ENCODE data around the gene RPA3.
"Not testable (repeated sequence)": the region's sequence is repeated elsewhere in the genome, so short reads cannot be mapped to it uniquely, and the experiment has no call there.

RPA3 gene

DNA sequence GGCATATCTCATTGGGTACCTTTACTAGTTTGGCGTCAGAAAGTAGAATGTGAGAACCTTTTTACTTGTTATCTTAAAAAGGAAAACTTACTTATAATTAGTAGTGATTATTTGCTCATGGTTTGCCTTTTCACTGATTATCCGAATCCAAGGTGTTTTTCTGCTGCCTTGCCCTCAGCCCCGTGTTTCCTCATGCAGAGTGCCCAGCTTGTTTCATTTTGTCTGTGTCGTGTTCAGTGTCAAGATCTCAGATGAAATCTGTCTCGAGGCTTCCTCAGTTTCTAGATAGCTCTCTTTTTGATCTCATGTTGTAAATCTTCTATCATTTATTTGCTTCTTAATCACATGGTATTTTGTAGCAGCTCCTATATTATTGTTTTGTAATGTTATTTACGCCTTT, 30.1 kb downstream of the RPA3 start:
- no peak for DNase-seq

DNA sequence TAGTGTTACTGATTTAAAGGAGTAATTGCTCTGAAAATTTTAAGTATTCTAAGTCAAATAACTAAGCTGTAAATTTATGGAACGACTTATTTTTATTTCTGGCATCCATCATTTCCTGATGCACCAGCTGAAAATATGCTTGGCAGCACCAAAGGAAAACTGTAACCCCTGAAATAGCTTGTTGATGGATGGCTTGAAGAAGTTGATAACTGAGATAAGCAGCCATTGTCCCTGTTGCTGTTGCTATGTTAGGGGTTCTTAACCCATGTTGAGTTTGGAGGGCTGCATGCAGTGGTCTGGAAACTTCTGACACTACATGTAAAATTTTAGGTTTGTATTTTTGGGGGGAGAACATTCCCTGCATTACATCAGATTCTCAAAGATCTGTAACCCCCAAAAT, 30.6 kb downstream of the RPA3 start:
- no peak for DNase-seq

DNA sequence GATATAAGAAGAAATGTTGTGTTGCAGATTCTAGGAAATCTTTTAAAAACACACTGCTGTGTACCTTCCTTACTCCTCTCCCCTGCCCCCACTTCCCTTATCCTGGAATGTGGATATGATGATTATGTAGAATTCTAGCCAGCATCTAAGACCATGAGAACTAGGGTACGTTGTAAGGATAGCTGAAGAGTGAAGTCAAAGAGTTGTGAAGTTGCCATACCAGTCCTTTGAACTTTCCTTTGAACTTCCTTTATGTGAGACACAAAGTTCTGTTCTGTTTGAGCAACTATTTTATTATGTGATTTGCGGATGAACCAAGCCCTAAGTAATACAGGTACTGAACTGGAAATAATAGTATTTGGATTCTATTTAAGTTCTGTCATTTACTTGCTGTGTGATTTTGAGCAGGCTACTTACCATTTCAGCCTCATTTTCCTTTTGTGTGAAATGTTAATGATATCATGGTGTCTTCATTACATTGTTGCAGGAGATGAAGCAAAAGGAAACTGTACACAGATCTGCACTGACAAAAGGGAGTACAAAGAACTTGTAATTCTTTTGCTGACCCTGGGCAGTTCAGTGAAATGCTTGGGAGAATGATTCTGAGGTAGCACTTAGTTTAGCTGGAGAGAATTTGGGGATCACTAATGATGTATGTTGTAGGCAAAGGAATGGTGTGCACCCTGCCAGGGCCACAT, 31.4 kb downstream of the RPA3 start:
- DNase-seq, result no peak

DNA sequence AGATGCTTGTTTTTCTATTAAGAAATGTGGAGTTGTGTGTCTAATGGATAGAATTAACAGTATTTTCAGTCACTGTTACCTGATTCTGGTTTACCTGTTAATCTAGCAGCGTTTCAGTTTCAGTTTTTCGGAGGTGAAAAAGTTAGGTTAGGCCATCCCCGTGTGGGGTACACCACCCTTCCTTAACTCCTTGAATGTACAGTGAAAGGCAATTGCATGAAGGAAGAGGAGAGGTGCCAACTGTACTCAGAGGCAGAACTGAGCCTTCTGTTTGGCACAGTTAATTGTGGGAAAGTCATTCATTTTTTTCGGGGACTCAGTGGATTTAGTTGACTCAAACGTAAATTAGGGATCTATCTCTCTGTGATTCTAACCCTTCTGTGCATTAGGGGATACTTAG, 35.5 kb downstream of the RPA3 start:
- no peak for DNase-seq

DNA sequence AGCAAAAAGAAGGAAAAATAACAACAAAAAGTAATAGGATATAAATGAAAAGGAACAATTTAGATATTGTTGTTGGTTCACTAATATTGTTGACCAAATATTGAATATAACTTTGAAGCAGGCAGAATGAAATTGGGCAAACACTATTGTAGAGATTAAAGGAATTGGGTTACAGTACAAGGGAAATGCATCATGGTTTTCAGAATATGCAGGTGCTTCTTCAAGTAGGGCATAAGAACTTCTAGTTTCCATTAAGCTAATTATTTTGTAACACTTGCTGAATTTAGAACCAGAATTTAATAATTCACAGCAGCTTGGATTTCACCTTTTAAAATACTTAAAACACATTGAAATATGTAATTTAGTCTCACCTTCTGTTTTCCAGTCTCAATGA, 36.5 kb downstream of the RPA3 start:
- DNase-seq, result no peak

DNA sequence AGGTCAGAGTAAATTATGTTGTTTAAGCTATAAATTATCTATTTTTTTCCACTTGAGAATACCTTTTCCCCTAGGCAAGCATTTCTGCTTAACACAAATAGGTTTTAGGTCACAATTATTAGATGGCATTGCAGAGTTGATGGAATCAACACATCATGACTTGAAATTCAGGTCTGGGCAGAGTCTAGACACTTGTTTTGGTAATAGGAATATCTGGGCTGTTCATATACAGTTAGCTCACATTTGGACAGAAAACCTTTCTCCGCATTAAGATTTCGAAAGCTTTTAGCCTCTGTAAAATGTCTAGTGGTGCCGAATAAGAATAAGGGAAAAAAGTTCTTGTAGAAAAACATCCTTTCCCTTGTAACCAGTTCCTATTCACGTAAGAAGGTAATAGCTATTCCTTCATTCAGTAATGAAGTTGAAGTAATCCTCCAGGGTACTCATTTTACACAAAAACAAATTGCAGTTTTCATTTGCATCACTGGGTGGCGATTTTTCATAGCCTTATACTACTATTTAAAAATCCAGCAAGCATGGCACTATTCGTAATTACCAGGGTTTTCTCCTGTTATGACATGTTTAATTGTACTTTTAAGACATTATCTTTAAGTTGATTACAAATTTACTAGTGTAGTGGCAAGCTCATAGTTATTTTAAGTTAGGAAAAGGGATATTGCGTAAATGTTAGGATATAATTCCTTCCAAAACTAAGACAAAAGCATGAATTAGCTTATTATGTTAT, 37.0 kb downstream of the RPA3 start:
- DNase-seq, result peak; percentile 69

DNA sequence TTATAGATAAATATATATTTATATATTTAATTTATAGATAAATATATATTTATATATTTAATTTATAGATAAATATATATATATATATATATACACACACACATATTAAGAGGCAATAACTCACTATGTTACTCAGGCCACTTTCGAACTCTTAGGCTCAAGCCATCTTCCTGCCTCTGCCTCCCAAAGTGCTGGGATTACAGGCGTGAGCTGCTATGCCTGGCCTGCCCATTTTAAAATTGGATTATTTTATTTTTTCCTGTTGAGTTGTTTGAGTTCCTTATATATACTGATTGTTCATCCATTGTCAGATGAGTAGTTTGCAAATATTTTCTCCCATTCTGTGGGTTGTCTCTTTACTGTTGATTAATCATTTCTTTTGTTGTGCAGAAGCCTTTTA, 38.8 kb downstream of the RPA3 start:
- not testable (repeated sequence) for DNase-seq

DNA sequence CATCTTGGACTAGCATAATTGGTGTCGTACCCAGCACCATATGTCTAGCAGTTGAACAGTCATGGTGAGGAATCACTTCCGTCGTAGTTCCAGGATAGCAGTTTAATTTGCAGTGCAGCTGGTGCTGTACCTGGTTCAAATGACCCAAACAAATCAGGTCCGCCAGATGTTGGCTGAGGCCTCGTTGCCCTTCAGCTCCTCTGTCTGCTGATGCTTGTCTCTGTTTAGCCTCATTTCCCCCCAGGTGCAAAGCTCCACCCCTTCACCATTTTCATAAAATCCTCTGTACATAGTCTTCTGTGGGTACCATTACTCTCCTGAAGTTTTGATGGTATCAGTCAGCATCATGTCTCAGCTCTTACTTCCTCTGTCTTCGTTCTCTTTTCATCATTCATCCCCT, 42.7 kb downstream of the RPA3 start:
- DNase-seq, result no peak

DNA sequence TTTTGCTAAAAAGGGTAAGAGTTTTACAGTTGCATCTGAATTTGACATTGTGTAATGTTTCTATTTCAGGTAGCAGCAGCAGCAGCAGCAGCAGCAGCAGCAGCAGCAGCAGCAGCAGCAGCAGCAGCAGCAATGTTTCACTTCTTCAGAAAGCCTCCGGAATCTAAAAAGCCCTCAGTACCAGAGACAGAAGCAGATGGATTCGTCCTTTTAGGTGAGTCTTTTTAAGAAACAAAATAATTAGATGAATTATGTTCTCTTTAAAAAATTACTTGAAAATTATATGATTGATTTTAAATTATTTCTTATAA, 45.2 kb downstream of the RPA3 start:
- no peak for DNase-seq

DNA sequence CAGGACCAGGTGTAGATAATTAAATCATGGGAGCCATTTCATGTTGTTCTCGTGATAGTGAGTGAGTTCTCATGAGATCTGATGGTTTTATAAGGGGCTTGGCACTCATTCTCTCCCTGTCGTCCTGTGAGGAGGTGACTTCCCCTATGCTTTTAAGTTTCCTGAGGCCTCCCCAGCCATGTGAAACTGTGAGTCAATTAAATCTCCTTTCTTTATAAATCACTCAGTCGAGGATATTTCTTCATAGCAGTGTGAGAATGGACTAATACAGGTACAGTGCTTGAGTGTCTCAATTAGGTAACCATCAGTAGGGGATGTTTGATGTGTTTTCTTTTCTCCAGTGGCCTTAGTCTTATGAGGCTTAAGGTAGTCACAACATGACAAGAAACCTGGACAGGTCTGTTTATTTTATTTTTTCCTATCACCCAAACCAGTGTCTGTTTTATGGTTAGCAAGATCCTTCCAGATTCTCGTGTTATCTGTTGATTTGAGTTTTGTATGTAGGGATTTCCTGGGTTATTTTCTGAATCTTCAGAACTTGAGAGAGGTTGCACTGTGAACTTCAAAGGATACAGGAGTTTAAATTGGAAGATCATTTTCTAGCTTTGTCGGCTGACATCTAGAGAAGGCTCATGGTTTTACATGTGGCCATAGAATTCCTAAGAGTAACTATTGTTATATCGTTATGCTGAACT, 45.7 kb downstream of the RPA3 start:
- DNase-seq, result no peak

DNA sequence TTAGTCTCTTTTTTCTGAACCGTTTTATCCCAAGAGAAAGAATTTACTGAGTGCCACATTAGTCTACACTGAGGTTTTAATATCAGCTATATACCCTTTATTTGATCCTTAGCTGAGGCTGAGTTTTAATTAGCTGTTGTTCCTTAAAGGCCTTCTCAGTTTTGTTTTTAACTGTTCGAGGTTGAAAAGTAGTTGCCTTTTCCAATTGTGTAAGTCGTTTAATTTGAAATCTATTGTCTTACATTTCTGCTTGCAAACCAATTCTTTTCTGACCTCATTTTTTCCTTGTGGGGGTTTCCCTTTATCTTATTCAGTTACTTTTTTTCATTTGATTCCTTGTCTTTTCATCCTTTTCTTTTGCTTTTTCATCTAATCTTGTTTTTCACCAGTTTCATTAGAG, 47.0 kb downstream of the RPA3 start:
- no peak for DNase-seq

DNA sequence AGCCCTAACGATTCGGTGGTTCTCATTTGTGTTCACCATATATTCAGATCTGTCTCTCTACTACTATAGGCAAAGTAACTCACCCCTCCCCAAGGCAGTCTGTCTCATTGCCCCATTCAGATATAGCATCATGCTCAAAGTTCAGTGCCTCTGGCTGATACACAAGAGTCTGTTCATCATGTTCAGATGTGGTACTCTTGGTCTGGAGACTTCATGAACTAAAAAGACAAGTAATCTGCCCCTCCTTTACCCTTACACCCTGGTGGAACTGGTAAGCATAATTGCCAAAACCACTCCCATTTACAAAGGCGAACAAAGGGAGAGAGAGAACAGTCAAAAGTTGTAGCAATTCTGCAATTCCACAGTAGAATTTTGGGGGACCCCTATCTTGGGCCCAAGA, 47.9 kb downstream of the RPA3 start:
- DNase-seq, result no peak

DNA sequence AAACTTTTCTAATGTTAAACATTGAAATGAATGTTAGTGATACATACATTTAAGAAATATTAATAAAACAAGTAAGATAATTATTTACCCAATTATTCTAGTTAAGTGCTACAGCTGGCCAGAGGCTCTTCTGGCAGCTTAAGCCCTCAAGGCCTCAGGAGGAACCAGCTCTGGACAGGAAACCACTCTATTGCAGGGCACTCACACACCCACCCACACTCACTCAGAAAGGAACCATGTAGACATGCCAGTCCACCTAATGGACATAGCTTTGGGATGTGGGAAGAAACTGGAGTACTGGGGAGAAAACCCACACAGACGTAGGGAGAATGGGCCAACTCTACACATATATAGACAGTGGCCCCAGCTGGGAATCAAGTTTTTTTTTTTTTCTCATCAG, 49.7 kb downstream of the RPA3 start:
- no peak for DNase-seq

DNA sequence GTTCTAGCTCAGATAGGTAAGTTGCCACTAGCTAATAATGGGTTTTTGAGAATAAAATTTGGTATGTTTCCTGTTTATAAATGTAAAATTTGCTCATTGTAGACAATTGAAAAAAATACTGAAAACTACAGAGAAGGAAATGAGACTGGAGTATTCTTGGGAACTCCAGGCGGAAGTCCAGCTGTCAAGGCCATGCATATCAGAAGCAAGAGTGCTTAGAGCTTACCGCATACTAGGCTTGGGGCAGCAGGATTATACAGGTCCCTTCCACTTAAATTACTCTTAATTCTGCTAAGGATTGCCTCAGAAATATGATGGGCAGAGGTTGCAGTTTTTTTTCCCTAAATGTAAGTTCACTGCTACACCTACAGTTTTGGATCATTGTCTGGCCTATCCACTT, 51.2 kb downstream of the RPA3 start:
- no peak for DNase-seq

DNA sequence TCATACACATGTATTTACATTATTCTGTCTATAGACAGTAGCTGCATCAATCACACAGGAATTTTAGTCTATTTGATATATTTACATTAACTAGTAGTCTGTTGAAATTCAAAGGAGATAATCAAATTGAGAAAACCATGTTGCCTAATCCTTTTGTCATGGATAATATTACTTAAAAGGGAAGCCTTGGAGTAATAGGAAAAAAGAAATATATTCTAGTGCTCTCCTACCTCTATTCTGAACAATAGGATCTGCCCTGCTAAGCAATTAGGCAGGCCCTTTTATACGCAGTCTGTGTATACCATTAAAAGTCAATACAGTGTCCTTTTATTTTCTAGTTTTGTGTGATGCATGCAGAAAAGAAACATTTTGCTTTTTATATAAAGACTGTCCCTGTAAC, 53.4 kb downstream of the RPA3 start:
- no peak for DNase-seq

DNA sequence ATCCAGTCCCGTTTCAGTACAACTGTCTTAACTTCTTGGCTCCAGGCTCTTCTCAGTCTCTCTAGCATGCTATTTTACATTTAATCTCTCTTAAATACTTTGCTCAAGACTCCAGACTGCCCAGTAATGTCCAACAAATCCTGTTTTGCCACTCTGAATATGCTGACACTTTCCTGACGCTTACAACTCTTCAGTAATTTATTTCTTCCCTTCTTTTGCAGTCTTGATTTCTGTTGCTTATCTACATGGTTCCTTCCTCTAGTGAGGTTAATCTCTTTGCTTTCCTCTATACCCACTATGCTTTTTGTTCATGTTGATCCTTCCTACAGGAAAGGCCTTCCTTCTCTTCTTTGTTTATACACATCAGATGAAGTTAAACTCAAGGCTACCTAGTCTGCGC, 54.1 kb downstream of the RPA3 start:
- no peak for DNase-seq

DNA sequence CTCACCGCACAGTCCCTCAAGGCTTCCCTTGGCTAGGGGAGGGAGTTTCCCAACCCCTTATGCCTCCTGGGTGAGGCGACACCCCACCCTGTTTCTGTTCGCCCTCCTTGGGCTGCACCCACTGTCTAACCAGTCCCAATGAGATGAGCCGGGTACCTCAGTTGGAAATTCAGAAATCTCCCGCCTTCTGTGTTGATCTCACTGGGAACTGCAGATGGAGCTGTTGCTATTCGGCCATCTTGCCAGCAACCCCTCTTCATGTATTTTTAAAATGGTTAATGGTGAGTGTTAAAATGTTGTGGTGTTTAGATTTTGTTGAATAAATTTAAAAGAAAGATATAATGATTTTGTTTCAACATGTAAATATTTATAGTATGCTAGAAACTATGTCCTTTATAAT, 55.9 kb downstream of the RPA3 start:
- peak; percentile 60 for DNase-seq

DNA sequence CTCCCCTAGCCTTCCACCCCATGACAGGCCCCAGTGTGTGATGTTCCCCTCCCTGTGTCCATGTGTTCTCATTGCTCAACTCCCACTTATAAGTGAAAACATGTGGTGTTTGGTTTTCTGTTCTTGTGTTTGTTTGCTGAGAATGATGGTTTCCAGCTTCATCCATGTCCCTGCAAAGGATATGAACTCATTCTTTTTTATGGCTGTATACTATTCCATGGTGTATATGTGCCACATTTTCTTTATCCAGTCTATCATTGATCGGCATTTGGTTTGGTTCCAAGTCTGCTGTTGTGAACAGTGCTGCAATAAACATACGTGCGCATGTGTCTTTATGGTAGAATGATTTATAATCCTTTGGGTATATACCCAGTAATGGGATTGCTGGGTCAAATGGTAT, 61.9 kb downstream of the RPA3 start:
- not testable (repeated sequence) for DNase-seq

DNA sequence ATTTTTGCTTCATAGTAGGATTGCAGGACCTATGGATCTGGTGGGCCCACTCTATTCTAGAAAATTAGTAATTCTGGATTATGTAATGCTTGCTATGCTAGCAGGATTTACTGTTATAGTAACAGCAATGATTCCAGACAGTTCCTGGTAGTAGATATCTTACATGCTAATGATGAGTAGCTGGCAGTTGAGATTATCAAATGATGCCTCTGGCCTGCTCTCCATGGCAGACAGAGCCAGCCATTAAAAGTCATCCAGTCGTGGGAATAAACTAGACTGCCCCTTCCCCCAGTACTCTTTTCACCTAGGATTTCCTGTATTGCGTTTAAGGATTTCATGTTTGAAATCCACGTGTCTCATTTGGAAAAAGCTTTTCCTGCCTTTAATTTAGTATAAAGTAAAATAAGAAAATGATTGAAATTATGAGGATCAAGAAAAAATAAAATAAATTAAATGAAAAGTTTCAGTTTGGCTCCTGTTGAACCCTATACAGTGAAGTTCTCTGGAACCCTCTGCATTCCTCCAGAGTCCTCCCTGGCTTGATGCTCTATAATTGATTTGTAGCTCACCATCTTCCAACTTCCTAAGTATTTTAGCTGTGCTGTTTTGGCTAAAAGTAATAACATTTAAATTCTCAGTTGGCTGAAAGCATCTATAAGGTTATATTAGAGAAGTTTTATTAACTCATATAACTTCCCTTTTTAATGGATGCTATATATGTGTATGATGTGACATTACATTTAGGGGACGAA, 63.3 kb downstream of the RPA3 start:
- DNase-seq, result no peak

DNA sequence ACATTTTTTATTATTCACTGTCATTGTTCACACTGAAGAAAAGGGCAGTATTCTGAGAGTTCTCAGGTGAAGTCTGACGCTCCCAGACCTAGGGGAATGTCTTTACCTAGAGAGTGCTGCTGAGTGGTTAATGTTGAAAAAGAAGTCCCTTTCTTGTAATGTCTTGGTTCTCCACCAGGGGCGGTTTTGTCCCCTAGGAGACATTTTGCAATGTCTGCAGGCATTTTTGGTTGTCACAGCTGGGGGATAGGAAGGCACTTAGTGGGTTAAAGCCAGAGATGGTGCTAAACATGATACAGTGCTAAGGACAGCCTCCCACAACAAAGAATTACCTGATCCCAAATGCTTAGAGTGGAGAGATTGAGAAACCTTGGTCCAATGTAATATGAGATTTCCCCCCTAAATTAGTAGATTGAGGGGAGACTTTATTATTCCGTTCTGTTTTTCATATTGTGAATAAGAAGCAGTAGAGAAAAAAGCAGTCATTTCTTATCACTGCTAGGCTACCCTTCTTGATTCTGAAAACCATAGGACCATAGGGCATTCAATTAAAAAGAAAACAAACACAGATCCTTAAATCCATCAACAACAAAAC, 64.7 kb downstream of the RPA3 start:
- DNase-seq, result no peak

DNA sequence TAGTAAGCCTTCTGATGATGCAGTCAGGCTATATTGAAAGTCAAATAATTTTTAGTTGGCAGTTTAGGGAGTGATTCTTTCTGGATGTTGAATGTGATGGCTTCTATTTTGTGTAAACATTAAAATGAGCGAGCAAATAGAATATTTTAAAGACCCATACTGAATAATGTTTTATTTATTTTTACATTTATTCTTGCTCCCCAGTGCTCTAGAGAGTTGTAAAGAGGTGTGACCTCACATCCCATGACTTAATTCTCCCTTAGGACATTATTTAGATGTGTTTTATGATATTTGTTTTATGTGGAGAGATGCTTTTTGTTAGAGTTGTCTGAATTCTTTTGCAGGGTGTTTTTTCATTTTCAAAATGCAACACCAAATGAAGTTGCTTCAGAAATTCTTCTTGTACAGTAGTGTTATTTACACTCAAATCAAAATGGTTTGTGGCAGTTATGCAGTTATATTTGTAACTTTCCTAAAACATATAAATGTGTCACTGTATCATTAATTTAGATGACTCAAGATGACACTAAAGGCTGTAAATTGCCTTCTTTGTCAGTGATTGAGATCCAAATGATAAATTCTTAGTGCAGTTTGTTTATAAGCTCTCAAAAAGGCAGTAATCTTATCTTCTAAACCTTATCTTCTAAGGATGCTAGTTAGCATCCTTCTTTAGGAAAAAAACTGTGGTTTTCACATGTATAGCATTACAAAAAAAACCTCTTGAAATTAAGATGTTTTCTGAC, 65.4 kb downstream of the RPA3 start:
- DNase-seq, result no peak

DNA sequence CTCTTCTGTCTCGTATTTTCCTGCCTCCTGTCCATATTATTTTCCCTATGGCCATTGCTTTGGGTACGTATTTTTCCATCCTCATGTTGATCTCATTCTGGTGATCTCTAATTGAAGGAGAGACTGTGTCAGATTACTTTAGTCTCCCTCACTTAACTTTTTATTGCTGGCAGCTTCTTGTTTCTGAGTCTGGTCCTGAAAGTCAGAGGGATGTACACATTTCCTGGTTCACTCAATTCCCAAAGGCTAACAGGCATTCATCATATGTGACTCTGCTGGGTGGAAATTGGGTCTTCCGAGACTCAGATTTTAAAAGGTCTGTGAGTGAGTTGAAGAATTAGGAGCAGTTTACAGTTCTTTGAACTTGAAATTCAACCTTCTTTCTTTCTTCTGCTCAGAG, 66.9 kb downstream of the RPA3 start:
- DNase-seq, result no peak
